ENCODE results near the gene ADCK1.
"Not testable (repeated sequence)": the region's sequence is repeated elsewhere in the genome, so short reads cannot be mapped to it uniquely, and the experiment has no call there.

DNA sequence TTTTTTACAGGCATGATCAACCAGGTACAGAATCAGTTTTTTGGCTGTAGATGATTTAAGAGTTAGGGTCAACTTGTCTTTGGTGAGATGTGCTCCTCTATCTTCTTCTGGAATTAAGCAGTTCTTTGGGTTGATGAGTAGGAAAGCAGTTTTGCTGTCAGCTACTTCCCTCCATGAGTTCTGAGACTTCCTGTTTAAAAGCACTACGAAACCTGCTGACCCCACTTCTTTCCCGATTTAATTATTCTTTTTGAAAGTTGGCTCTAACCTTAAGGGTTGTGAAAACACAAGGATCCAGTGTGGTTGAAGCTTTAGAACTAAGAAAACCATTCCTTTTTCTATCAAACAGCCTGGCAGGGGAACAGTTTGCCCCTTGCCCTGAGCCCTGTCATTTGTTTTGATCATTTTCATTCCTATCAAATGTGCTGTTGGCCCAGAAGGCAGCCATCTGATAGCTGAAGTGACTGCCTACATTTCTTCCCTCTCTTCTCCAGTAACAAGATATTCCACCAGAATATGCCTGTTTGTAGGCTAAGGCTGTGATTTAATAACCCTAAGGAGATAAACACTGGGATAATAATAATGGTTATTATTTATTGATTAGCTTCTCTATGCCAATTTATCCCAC is 31.4 kb upstream of the ADCK1 start:
- TF ChIP-seq, protein P1, sequence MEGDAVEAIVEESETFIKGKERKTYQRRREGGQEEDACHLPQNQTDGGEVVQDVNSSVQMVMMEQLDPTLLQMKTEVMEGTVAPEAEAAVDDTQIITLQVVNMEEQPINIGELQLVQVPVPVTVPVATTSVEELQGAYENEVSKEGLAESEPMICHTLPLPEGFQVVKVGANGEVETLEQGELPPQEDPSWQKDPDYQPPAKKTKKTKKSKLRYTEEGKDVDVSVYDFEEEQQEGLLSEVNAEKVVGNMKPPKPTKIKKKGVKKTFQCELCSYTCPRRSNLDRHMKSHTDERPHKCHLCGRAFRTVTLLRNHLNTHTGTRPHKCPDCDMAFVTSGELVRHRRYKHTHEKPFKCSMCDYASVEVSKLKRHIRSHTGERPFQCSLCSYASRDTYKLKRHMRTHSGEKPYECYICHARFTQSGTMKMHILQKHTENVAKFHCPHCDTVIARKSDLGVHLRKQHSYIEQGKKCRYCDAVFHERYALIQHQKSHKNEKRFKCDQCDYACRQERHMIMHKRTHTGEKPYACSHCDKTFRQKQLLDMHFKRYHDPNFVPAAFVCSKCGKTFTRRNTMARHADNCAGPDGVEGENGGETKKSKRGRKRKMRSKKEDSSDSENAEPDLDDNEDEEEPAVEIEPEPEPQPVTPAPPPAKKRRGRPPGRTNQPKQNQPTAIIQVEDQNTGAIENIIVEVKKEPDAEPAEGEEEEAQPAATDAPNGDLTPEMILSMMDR (tag by site-specific recombination; IDR thresholded peaks at IDR 0.05): not testable (repeated sequence)
- TF ChIP-seq, protein P2, sequence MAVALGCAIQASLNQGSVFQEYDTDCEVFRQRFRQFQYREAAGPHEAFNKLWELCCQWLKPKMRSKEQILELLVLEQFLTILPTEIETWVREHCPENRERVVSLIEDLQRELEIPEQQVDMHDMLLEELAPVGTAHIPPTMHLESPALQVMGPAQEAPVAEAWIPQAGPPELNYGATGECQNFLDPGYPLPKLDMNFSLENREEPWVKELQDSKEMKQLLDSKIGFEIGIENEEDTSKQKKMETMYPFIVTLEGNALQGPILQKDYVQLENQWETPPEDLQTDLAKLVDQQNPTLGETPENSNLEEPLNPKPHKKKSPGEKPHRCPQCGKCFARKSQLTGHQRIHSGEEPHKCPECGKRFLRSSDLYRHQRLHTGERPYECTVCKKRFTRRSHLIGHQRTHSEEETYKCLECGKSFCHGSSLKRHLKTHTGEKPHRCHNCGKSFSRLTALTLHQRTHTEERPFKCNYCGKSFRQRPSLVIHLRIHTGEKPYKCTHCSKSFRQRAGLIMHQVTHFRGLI (tag by site-specific recombination; IDR thresholded peaks at IDR 0.05): not testable (repeated sequence)
- TF ChIP-seq ZNF146 (tag by site-specific recombination; IDR thresholded peaks at IDR 0.05); ZFP3 (tag by site-specific recombination; IDR thresholded peaks at IDR 0.05; ENCODE audit: low read depth); ZNF274 (IDR thresholded peaks at IDR 0.05; ENCODE audit: low read length); ZNF274 (tag by site-specific recombination; IDR thresholded peaks at IDR 0.05; ENCODE audit: borderline replicate concordance); MYNN (tag by site-specific recombination; IDR thresholded peaks at IDR 0.05; ENCODE audit: borderline replicate concordance); ZNF398 (tag by site-specific recombination; IDR thresholded peaks at IDR 0.05); EGR2 (tag by site-specific recombination; IDR thresholded peaks at IDR 0.05; ENCODE audit: low read depth): not testable (repeated sequence)
- TF ChIP-seq, protein P3, sequence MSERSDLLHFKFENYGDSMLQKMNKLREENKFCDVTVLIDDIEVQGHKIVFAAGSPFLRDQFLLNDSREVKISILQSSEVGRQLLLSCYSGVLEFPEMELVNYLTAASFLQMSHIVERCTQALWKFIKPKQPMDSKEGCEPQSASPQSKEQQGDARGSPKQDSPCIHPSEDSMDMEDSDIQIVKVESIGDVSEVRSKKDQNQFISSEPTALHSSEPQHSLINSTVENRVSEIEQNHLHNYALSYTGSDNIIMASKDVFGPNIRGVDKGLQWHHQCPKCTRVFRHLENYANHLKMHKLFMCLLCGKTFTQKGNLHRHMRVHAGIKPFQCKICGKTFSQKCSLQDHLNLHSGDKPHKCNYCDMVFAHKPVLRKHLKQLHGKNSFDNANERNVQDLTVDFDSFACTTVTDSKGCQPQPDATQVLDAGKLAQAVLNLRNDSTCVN (tag by site-specific recombination; optimal IDR thresholded peaks at IDR 0.05): not testable (repeated sequence)

Measured in HEK293 (cell line).